Breast epithelium (tissue), 4 donors: Measurements from ENCODE around the gene STRN3. TPM values are rescaled to one million over a fixed set of nuclear protein-coding genes. Genes with fewer than 3 reads are reported as not detected.
"Not testable (repeated sequence)": the region's sequence is repeated elsewhere in the genome, so short reads cannot be mapped to it uniquely, and the experiment has no call there.

Experiments used
- DNase-seq, 2 donors: peaks; one replicate each; pipeline ENCODE4 v3.0.0-alpha.2; 2019; ENCODE audit warnings: low spot score in 2 of 2
- H3K27ac ChIP-seq, 2 donors: fragments of 200-600 bp; sonication (generic) in 1 of 2; one replicate each; pipeline ENCODE4 v1.5.1; 2016 to 2019; ENCODE audit warnings: mild to moderate bottlenecking in 1 of 2
- H3K27me3 ChIP-seq, 2 donors: fragments of 200-600 bp; sonication (generic) in 1 of 2; one replicate each; pipeline versions ENCODE4 v1.5.1 to v1.6.0; 2017 to 2019; ENCODE audit warnings: control low read depth in 1 of 2, mild to moderate bottlenecking in 1 of 2
- H3K36me3 ChIP-seq: fragments of 200-600 bp; one replicate; pipeline ENCODE4 v1.5.1; 2019
- H3K4me1 ChIP-seq, 2 donors: fragments of 200-600 bp; sonication (generic); one replicate each; pipeline ENCODE4 v1.5.1; 2016 to 2019; ENCODE audit warnings: control low read depth in 1 of 2
- H3K4me3 ChIP-seq, 3 donors: fragments of 200-600 bp; sonication (generic); 1 replicate in 2 of 3; 2 replicates in 1 of 3; pipeline ENCODE4 v1.5.1; 2016 to 2019; ENCODE audit warnings: mild to moderate bottlenecking in 3 of 3, moderate library complexity in 2 of 3
- H3K9me3 ChIP-seq, 2 donors: fragments of 200-600 bp; sonication (generic) in 1 of 2; one replicate each; pipeline ENCODE4 v1.5.1; 2016 to 2019; ENCODE audit warnings: control low read depth in 1 of 2
- POLR2A ChIP-seq: fragments of 450-650 bp; IDR thresholded peaks from one replicate; pipeline ENCODE4 v1.6.1; 2016; ENCODE audit warnings: antibody characterized with exemption, mild to moderate bottlenecking, moderate library complexity
- POLR2AphosphoS5 ChIP-seq, 3 donors: sonication (generic); formaldehyde crosslinking; IDR thresholded peaks; one replicate each; pipeline ENCODE4 v1.6.1; 2017; ENCODE audit warnings: antibody characterized with exemption in 3 of 3
- intact Hi-C: fragments of 100-400 bp; cut with DNase I; formaldehyde crosslinking; loops from one replicate; pipeline ENCODE4 v1.15.1; 2023; ENCODE audit warnings: low total_unique reads
- total RNA-seq, 3 donors: library from RNA; depleted of rRNA; stranded (reverse); fragments of >200 nt; gene quantifications; one replicate each; pipeline ENCODE4 v1.1.0, GENCODE V29; 2016
- TF ChIP-seq, protein P1 (sequence below), 3 donors: fragments of 450-650 bp; IDR thresholded peaks; one replicate each; pipeline ENCODE4 v1.5.1; 2016 to 2017; ENCODE audit warnings: antibody characterized with exemption in 3 of 3, mild to moderate bottlenecking in 3 of 3, moderate library complexity in 3 of 3

The STRN3 gene
- total RNA-seq, 3 donors from 2014 or later = 43.5 to 60.7 (median 43.6) TPM

DNA sequence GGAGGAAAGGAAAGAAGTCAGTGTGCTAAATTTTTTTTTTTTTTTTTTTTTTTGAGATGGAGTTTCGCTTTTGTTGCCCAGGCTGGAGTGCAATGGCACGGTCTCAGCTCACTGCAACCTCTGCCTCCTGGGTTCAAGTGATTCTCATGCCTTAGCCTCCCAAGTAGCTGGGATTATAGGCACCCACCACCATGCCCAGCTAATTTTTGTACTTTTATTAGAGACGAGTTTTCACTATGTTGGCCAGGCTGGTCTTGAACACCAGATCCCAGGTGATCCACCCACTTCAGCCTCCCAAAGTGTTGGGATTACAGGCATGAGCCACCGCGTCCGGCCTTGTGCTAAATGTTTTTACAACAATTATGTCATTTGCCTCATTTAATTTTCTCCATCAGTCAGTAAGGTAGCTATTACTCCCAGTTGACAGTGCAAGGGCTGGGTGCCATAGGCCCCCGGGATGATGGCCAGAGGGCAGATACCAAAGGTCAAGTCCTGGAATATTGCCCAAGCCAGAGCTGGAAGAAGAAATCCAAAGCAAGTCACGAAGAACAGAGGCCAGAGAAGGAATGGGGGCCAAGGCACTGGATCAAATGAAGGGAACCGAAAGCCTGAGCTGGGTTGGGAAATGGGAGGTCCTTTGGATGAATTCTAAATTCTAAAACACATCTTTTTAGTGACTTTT, 26.9 kb upstream of the STRN3 start:
- intact Hi-C loops, H3K27ac ChIP-seq, DNase-seq, H3K36me3 ChIP-seq, H3K27me3 ChIP-seq, H3K9me3 ChIP-seq, H3K4me1 ChIP-seq, H3K4me3 ChIP-seq: not testable (repeated sequence)
- peak in 2 of 3 donors; percentile 62 to 77 for TF ChIP-seq POLR2AphosphoS5 (IDR thresholded peaks at IDR 0.05)

DNA sequence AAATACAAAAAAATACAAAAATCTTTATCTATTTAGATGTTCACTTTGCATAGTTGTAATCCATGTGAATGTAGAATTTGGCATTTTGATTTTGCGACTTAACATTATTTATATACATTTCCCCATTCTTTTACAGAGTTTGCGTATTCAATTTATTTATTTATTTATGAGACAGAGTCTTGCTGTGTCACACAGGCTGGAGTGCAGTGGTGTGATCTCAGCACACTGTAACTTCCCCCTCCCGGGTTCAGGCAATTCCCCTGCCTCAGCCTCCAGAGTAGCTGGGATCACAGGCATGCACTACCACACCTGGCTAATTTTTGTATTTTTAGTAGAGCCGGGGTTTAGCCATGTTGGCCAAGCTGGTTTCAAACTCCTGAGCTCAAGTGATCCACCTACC, 25.3 kb upstream of the STRN3 start:
- TF ChIP-seq POLR2A = no peak
- TF ChIP-seq, protein P1, sequence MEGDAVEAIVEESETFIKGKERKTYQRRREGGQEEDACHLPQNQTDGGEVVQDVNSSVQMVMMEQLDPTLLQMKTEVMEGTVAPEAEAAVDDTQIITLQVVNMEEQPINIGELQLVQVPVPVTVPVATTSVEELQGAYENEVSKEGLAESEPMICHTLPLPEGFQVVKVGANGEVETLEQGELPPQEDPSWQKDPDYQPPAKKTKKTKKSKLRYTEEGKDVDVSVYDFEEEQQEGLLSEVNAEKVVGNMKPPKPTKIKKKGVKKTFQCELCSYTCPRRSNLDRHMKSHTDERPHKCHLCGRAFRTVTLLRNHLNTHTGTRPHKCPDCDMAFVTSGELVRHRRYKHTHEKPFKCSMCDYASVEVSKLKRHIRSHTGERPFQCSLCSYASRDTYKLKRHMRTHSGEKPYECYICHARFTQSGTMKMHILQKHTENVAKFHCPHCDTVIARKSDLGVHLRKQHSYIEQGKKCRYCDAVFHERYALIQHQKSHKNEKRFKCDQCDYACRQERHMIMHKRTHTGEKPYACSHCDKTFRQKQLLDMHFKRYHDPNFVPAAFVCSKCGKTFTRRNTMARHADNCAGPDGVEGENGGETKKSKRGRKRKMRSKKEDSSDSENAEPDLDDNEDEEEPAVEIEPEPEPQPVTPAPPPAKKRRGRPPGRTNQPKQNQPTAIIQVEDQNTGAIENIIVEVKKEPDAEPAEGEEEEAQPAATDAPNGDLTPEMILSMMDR (IDR thresholded peaks at IDR 0.05) = no peak
- no peak for TF ChIP-seq POLR2AphosphoS5 (IDR thresholded peaks at IDR 0.05)
- Histone ChIP-seq H3K27ac (no peak overlapping the region), H3K4me3 (no peak overlapping the region), H3K27me3 (no peaks in the 10 kb centered on the region), H3K4me1 (no peaks in the 10 kb centered on the region), H3K9me3 (no peaks in the 10 kb centered on the region), H3K36me3 (no peaks in the 10 kb centered on the region)
- no peak for DNase-seq
- intact Hi-C loops = no loop called here

DNA sequence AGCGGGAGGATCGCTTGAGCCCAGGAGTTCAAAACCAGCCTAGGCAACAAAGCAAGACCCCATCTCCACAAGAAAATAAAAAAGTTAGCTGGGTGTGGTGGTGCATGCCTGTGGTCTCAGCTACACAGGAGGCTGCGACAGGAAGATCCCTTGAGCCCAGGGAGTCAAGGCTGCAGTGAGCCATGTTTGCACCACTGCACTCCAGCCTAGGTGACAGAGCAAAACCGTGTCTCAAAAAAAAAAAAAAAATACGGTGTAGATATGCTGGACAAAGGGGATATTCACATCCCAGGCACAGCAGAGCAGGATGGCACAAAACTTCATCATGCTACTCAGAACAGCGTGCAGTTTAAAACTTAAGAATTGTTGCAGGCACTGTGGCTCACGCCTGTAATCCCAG, 24.8 kb upstream of the STRN3 start:
- H3K36me3 ChIP-seq = no peaks in the 10 kb centered on the region
- H3K27me3 ChIP-seq = no peaks in the 10 kb centered on the region
- DNase-seq = no peak
- H3K9me3 ChIP-seq = no peaks in the 10 kb centered on the region
- no peaks in the 10 kb centered on the region for H3K4me1 ChIP-seq
- no peak overlapping the region for H3K4me3 ChIP-seq
- H3K27ac ChIP-seq = no peak overlapping the region
- TF ChIP-seq, protein P1 (IDR thresholded peaks at IDR 0.05) = no peak
- no peak for TF ChIP-seq POLR2AphosphoS5 (IDR thresholded peaks at IDR 0.05)
- no peak for TF ChIP-seq POLR2A
- intact Hi-C loops = no loop called here

DNA sequence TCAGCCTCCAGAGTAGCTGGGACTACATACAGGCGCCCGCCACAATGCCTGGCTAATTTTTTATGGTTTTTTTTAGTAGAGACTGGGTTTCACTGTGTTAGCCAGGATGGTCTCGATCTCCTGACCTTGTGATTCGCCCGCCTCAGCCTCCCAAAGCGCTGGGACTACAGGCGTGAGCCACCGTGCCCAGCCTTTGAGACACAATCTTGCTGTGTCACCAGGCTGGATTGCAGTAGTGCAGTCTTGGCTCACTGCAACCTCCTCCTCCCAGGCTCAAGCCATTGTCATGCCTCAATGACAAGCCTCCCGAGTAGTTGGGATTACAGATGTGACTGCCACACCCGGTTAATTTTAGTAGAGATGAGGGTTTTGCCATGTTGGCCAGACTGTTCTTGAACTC, 21.3 kb upstream of the STRN3 start:
- TF ChIP-seq POLR2AphosphoS5 (IDR thresholded peaks at IDR 0.05) (no peak), POLR2A (no peak)
- TF ChIP-seq, protein P1 (IDR thresholded peaks at IDR 0.05) = no peak
- Histone ChIP-seq H3K36me3 (no peaks in the 10 kb centered on the region), H3K27ac (no peak overlapping the region), H3K4me1 (no peaks in the 10 kb centered on the region), H3K9me3 (no peaks in the 10 kb centered on the region), H3K27me3 (no peaks in the 10 kb centered on the region), H3K4me3 (no peak overlapping the region)
- intact Hi-C loops = no loop called here
- DNase-seq = no peak

DNA sequence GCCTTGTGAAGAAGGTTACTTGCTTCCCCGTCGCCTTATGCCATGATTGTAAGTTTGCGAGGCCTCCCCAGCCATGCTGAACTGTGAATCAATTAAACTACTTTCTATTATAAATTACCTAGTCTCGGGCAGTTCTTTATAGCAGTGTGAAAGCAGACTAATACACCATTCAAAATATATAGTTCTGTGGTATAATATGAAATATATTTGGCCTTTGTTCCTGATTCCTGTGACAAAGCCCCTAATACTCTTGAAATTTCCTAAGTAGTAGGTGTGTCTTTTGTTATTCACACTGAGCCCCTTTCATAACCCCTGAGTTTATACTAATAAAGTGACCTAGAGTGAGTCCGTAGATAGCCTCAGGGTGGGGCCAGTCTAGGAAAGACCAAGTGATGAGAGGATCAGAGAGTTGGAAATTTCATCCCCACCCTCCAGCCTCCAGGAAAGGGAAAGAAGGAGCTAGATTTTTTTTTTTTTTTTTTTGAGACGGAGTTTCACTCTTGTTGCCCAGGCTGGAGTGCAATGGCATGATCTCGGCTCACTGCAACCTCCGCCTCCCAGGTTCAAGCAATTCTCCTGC, 19.4 kb upstream of the STRN3 start:
- DNase-seq = no peak
- Histone ChIP-seq H3K36me3 (no peaks in the 10 kb centered on the region), H3K4me1 (no peaks in the 10 kb centered on the region), H3K27me3 (no peaks in the 10 kb centered on the region), H3K27ac (no peak overlapping the region), H3K4me3 (no peak overlapping the region), H3K9me3 (no peaks in the 10 kb centered on the region)
- intact Hi-C loops = no loop called here
- no peak for TF ChIP-seq POLR2AphosphoS5 (IDR thresholded peaks at IDR 0.05)
- TF ChIP-seq, protein P1 (IDR thresholded peaks at IDR 0.05) = no peak
- TF ChIP-seq POLR2A = no peak
